Epidermal melanocyte (primary cell): ENCODE data around the gene SMIM12.
"Not testable (repeated sequence)": the region's sequence is repeated elsewhere in the genome, so short reads cannot be mapped to it uniquely, and the experiment has no call there.

Source experiments
- DNase-seq: peaks from one replicate; pipeline ENCODE4 v3.0.0; 2011; ENCODE audit warnings: low spot score; ENCODE audit not compliant: insufficient read length

SMIM12 gene

DNA sequence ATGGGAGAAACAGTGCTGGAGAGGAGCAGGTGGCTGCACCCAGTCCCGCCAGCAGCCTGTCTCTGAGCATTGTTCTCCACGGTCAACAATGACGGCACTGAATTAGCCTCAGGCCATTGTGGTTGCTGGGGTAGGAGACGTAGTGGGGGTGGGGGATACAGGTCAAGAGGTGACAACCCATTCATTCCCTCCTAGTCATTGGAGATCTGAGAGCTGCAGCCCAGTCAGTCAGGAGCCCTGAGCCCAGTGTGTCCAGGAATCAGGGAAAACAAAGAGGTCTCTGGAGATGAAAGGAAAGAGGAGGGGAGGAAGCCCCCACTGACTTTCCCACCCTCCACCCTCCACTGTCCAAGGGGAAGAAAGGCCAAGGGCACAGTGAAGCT, 15.3 kb downstream of the SMIM12 start:
- DNase-seq, result no peak

DNA sequence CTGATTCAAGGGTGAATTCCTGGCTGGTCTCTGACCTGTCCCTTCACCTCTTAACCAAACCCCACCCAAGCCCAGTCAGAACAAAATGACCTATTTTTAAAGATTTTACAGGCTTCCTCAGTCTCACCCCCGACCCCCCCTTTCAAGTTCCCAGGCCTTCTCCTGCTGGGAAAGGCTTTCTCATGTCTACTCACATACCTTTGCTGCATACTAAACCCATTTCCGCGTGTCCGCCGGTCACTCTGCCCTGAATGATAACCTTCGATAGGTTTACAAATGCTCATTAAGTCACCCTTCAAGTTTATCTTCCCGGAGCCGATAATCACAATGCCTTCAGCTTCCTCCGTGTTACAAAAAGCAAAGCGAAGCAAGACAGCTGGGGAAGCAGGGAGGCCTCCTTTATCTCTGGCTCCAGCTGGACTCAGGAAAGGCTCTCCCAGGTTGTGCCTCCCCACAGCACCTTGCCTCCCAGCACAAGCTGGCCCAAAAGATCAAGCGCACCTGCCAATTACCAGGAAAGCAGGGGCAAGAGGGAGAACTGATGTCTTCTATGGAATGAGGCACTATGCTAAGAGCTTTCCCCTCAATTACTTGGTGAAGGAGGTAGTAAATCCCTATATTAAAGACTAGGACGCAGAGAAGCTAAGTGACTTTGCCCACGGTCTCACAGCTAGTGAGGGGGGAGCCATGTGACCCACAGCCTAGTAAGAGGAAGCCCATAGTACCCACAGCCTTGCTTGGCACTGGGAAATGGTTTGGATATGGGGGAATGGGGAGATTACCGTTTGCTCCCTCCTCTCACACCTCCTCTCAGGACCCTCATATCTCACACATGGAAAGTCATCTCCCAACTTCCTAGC, 15.9 kb downstream of the SMIM12 start:
- no peak for DNase-seq

GRCh38 chr1:34842952-34843371, 16.6 kb downstream of the SMIM12 start:
- no peak for DNase-seq

DNA sequence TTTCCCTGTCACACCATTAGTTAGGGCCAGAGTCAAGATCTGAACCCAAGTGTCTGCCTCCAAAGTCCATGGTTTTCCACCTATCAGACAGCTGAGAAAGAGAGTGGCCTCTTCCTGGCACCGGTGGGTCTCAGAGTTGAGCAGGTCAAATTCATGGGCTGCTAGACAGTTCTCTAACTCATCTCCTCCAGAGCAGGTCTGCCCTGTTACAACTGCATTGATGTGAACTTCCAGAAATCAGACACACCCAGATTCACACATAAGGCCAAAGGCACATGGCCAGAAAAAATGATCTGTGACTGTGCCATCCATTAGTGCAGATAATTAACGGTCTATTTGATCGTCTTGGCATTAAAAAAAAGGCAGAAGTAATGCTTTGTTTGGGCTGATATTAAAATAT, 17.5 kb downstream of the SMIM12 start:
- no peak for DNase-seq

GRCh38 chr1:34840426-34840825, 19.1 kb downstream of the SMIM12 start:
- no peak for DNase-seq

DNA sequence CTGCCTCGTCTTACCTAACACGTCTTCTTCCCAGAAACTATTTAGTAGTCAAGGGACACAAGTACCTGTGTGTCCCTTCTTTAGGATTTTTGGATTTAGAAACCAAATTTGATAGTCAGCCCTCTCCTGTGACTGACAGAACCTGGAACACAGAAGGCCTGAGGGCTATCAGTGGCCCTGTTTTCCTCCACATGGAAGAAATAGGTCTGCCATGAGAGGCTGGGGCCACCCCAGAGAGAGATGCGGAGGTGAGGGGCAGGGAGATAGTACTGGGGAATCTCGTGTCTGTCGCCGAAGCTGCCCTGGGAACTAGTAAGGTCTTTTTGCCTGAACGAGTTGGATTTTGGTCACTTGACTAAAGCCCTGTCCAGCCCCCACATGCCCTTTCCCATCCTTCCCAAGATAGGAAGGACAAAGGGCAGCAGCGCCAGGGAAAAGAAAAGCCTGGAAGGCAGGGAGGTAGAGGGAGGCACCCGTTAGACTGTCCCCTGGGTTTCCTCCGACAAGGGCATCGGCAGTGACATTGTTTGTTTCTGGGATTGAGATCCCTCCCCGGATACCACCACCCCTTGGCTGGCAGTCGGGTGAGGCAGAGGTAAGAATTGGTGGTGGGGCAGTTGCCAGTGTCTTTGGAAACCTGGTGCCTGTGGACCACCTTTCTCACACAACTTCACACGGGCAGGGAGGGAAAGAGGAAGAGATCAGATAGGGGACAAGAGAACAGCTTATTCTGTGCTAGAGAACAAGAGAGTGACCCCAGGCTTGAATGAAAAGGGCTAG, 19.8 kb downstream of the SMIM12 start:
- no peak for DNase-seq

- DNase-seq, result no peak
Observed at GRCh38 chr1:34833711-34834110, 25.8 kb downstream of the SMIM12 start.

GRCh38 chr1:34831721-34832246, 27.8 kb downstream of the SMIM12 start:
- DNase-seq, result no peak

DNA sequence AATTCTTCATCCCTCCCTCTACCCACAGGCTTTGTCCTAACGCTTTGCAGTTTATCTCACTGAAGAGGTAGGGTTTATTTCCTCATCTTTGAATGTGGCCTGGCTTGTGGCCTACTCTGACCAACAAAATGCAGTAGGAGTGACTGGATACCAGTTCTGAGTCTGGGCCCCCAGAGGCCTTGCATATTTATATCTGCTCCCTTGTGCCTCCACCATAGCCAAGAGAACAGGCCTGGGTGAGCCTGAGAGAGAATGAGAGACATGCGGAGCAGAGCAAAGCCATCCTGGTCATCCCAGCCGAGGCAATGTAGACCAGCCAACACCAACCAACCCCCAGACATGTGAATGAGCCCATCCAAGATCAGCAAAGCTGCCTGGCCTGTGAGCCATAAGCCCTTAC, 30.3 kb downstream of the SMIM12 start:
- no peak for DNase-seq

DNA sequence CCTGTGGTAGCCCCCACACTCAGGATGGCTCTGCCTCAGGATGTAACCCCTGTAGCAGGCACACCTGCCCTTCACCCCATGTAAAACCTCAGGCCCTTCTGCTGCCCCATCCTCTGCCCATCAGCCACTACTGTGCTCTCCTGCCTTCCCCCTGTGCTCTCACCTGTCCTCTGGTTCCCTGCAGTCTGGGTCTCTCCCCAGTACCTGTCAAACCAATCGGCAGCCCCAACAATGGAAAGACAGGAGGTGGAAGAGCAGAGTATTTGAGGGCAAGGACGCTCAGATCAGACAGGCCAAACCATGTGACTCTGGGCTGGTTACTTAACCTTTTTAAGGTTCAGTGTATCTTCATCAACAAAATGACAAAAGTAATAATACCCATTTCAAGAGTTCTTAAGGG, 30.9 kb downstream of the SMIM12 start:
- no peak for DNase-seq

GRCh38 chr1:34827341-34827941, 32.1 kb downstream of the SMIM12 start:
- no peak for DNase-seq

- no peak for DNase-seq
Observed at GRCh38 chr1:34825455-34826091, 34.0 kb downstream of the SMIM12 start.

- no peak for DNase-seq
Observed at GRCh38 chr1:34824817-34825454, 34.6 kb downstream of the SMIM12 start.

- DNase-seq, result no peak
Observed at GRCh38 chr1:34822202-34822601, 37.3 kb downstream of the SMIM12 start.

GRCh38 chr1:34818862-34819261, 40.7 kb downstream of the SMIM12 start:
- DNase-seq, result not testable (repeated sequence)

GRCh38 chr1:34816778-34817177, 42.8 kb downstream of the SMIM12 start:
- no peak for DNase-seq

DNA sequence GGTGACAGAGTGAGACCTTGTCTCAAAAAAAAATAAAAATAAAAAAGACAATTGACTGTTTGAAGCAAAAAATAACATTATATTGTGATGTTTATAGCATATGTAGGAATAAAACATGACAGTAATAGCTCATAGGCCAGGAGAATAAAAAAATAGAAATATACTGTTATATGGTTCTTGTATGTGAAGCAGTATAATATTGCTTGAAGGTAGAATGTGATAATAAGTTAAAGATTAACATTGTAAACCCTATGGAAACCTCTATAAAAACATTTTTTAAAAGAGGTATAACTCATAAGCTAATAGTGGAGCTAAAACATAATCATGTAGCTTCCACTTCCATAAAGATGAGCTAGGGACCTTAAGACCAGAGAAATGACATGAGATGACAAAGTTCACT, 43.2 kb downstream of the SMIM12 start:
- DNase-seq, result no peak

GRCh38 chr1:34810781-34811180, 48.8 kb downstream of the SMIM12 start:
- DNase-seq, result not testable (repeated sequence)

- no peak for DNase-seq
Observed at GRCh38 chr1:34808051-34808810, 51.3 kb downstream of the SMIM12 start.

- DNase-seq, result no peak
Observed at GRCh38 chr1:34806396-34806795, 53.2 kb downstream of the SMIM12 start.
